K562 (cell line): ENCODE measurements around the gene FYB1. TPM values are rescaled to one million over a fixed set of nuclear protein-coding genes. Genes with fewer than 3 reads are reported as not detected.

Source experiments
- CREB1 ChIP-seq, 2 experiments: sonication (generic) in 1 of 2; formaldehyde crosslinking in 1 of 2; IDR thresholded peaks; 2 replicates each; pipeline versions ENCODE4 v1.6.1 to v1.8.0; 2012 to 2022; ENCODE audit warnings: inconsistent platforms in 1 of 2, mild to moderate bottlenecking in 1 of 2, missing genetic modification reagents in 1 of 2, moderate library complexity in 1 of 2
- ETS2 ChIP-seq: IDR thresholded peaks from 2 replicates; pipeline ENCODE4 v1.6.1; 2016; ENCODE audit warnings: borderline replicate concordance, missing genetic modification characterization, mild to moderate bottlenecking, moderate library complexity, missing compliant biosample characterization; ENCODE audit not compliant: poor library complexity, severe bottlenecking
- FOXJ2 ChIP-seq: fragments of 200-800 bp; sonication (Bioruptor generic); IDR thresholded peaks from 2 replicates; pipeline ENCODE4 v1.6.1; 2016; ENCODE audit warnings: missing genetic modification characterization, missing compliant biosample characterization
- HLTF ChIP-seq: fragments of 450-650 bp; IDR thresholded peaks from 2 replicates; pipeline ENCODE4 v1.6.1; 2016
- MIER1 ChIP-seq: fragments of 450-650 bp; IDR thresholded peaks from 2 replicates; pipeline ENCODE4 v1.6.1; 2016; ENCODE audit warnings: antibody characterized with exemption, mild to moderate bottlenecking, low read depth
- NBN ChIP-seq: fragments of 450-650 bp; IDR thresholded peaks from 2 replicates; pipeline ENCODE4 v1.6.1; 2016; ENCODE audit warnings: low read depth, mild to moderate bottlenecking
- NFE2 ChIP-seq: IDR thresholded peaks from 2 replicates; pipeline ENCODE4 v1.6.1; 2014; ENCODE audit warnings: antibody characterized with exemption, low read depth
- PHF21A ChIP-seq: fragments of 450-650 bp; IDR thresholded peaks from 2 replicates; pipeline ENCODE4 v1.6.1; 2017; ENCODE audit warnings: low read depth, borderline replicate concordance
- RAD51 ChIP-seq: fragments of 450-650 bp; IDR thresholded peaks from 2 replicates; pipeline ENCODE4 v1.7.1; 2016; ENCODE audit warnings: low read depth, mild to moderate bottlenecking, borderline replicate concordance
- RBM15 ChIP-seq: fragments of 200-400 bp; formaldehyde crosslinking; IDR thresholded peaks from 2 replicates; pipeline ENCODE4 v1.6.1; 2018; ENCODE audit warnings: mild to moderate bottlenecking, low read length, moderate library complexity; ENCODE audit not compliant: insufficient read depth
- SMAD2 ChIP-seq: fragments of 150-350 bp; IDR thresholded peaks from 2 replicates; pipeline ENCODE4 v1.6.1; 2014; ENCODE audit warnings: low read depth, mild to moderate bottlenecking, low read length
- UBTF ChIP-seq, 2 experiments: IDR thresholded peaks; 2 replicates each; pipeline ENCODE4 v1.6.1; 2012; ENCODE audit warnings: improper control_type of control experiment in 2 of 2, low read depth in 2 of 2, low read length in 2 of 2, borderline replicate concordance in 1 of 2
- WHSC1 ChIP-seq: IDR thresholded peaks from one replicate; pipeline ENCODE4 v1.6.1; 2012; ENCODE audit warnings: low read length, control low read depth, inconsistent platforms
- ZNF592 ChIP-seq: fragments of 450-650 bp; IDR thresholded peaks from 2 replicates; pipeline ENCODE4 v1.6.1; 2017; ENCODE audit warnings: antibody characterized with exemption, mild to moderate bottlenecking
- polyA plus RNA-seq, 8 experiments: library from polyadenylated mRNA; depleted of rRNA in 4 of 8; stranded (reverse) in 5 of 8; unstranded in 3 of 8; fragments of >200 nt; fragmentation: Nextera tagmentation in 2 of 8; fragmentation: Illumina TruSeq in 1 of 8; extraction: Ambion mirVana in 2 of 8; extraction: Trizol in 1 of 8; gene quantifications; 2 replicates each; pipeline versions ENCODE4 v1.2.1 to v1.2.3, GENCODE V29; 2011 to 2014; ENCODE audit warnings: inconsistent platforms in 1 of 8, missing spikeins in 1 of 8
- total RNA-seq, 7 experiments: library from RNA; depleted of rRNA in 6 of 7; stranded (reverse); fragments of >200 nt in 6 of 7; fragmentation: Illumina TruSeq in 2 of 7; extraction: Trizol in 2 of 7; gene quantifications; 2 replicates each; pipeline versions ENCODE4 v1.2.1 to v1.2.3, GENCODE V29; 2011 to 2021; ENCODE audit warnings: low replicate concordance in 1 of 7
- TF ChIP-seq, protein P1 (sequence below): fragments of 250-450 bp; sonication (Bioruptor Pico); IDR thresholded peaks from 2 replicates; pipeline ENCODE4 v1.9.0; 2021; ENCODE audit warnings: mild to moderate bottlenecking, inconsistent platforms
- TF ChIP-seq, protein P2 (sequence below): fragments of 450-650 bp; IDR thresholded peaks from 2 replicates; pipeline ENCODE4 v1.6.1; 2016; ENCODE audit warnings: missing biosample characterization, missing genetic modification characterization
- TF ChIP-seq, protein P3 (sequence below): sonication (generic); IDR thresholded peaks from 2 replicates; pipeline ENCODE4 v1.6.1; 2016

Gene FYB1
- total and polyA plus RNA-seq, 9 of the 15 experiments (the other 6 are each of a cell fraction or from before 2014, with no cell fraction given): 4.7 to 31.5 (median 9.7) TPM

GRCh38 chr5:39115644-39116343 lies 103.6 kb downstream of the FYB1 start (continued):
- TF ChIP-seq, protein P1, sequence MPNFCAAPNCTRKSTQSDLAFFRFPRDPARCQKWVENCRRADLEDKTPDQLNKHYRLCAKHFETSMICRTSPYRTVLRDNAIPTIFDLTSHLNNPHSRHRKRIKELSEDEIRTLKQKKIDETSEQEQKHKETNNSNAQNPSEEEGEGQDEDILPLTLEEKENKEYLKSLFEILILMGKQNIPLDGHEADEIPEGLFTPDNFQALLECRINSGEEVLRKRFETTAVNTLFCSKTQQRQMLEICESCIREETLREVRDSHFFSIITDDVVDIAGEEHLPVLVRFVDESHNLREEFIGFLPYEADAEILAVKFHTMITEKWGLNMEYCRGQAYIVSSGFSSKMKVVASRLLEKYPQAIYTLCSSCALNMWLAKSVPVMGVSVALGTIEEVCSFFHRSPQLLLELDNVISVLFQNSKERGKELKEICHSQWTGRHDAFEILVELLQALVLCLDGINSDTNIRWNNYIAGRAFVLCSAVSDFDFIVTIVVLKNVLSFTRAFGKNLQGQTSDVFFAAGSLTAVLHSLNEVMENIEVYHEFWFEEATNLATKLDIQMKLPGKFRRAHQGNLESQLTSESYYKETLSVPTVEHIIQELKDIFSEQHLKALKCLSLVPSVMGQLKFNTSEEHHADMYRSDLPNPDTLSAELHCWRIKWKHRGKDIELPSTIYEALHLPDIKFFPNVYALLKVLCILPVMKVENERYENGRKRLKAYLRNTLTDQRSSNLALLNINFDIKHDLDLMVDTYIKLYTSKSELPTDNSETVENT (CRISPR knock-in tag): no peak
- 0 out of 2 replicates have a peak, but pooled peaks have one; percentile 5 for TF ChIP-seq CREB1 (IDR thresholded peaks at IDR 0.05)
- no peak for TF ChIP-seq CREB1 (CRISPR knock-in tag; IDR thresholded peaks at IDR 0.05)
- TF ChIP-seq WHSC1: no peak
- TF ChIP-seq SMAD2: no peak
- TF ChIP-seq, protein P2, sequence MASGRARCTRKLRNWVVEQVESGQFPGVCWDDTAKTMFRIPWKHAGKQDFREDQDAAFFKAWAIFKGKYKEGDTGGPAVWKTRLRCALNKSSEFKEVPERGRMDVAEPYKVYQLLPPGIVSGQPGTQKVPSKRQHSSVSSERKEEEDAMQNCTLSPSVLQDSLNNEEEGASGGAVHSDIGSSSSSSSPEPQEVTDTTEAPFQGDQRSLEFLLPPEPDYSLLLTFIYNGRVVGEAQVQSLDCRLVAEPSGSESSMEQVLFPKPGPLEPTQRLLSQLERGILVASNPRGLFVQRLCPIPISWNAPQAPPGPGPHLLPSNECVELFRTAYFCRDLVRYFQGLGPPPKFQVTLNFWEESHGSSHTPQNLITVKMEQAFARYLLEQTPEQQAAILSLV (tag): no peak
- TF ChIP-seq, protein P3, sequence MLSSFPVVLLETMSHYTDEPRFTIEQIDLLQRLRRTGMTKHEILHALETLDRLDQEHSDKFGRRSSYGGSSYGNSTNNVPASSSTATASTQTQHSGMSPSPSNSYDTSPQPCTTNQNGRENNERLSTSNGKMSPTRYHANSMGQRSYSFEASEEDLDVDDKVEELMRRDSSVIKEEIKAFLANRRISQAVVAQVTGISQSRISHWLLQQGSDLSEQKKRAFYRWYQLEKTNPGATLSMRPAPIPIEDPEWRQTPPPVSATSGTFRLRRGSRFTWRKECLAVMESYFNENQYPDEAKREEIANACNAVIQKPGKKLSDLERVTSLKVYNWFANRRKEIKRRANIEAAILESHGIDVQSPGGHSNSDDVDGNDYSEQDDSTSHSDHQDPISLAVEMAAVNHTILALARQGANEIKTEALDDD: no peak
- peak; percentile 12; the same call in 1 of the 2 replicates for TF ChIP-seq ZNF592
- TF ChIP-seq PHF21A: no peak
- no peak for TF ChIP-seq UBTF (IDR thresholded peaks at IDR 0.05; ENCODE audit: borderline replicate concordance in 1 of 2, low read depth in 2 of 2, low read length in 2 of 2)
- no peak for TF ChIP-seq RAD51
- no peak for TF ChIP-seq ETS2 (tag)
- TF ChIP-seq HLTF: no peak
- TF ChIP-seq NBN: no peak
- TF ChIP-seq FOXJ2 (tag): no peak
- TF ChIP-seq NFE2: peak; percentile 64
- TF ChIP-seq RBM15: no peak
- no peak for TF ChIP-seq MIER1
